Thyroid gland (tissue), 4 donors: ENCODE measurements around the gene TERC. TPM values are rescaled to one million over a fixed set of nuclear protein-coding genes. Genes with fewer than 3 reads are reported as not detected.

Experiments used
- DNase-seq, 2 donors: peaks; one replicate each; pipeline ENCODE4 v3.0.0-alpha.2; 2019
- H3K27ac ChIP-seq, 3 donors: fragments of 200-600 bp; sonication (generic); 1 replicate in 2 of 3; 2 replicates in 1 of 3; pipeline ENCODE4 v1.5.1; 2016 to 2019; ENCODE audit warnings: mild to moderate bottlenecking in 1 of 3, moderate library complexity in 1 of 3
- H3K27me3 ChIP-seq: fragments of 200-600 bp; sonication (generic); one replicate; pipeline ENCODE4 v1.5.1; 2019
- H3K36me3 ChIP-seq, 2 donors: fragments of 200-600 bp; sonication (generic); one replicate each; pipeline ENCODE4 v1.5.1; 2016 to 2019
- H3K4me1 ChIP-seq, 2 donors: fragments of 200-600 bp; sonication (generic); one replicate each; pipeline ENCODE4 v1.5.1; 2017 to 2019
- H3K4me3 ChIP-seq, 3 donors: fragments of 200-600 bp; sonication (generic); replicated peaks in 1 of 3; 1 replicate in 2 of 3; 2 replicates in 1 of 3; pipeline ENCODE4 v1.5.1; 2016; ENCODE audit warnings: mild to moderate bottlenecking in 1 of 3
- H3K9me3 ChIP-seq: fragments of 200-600 bp; sonication (generic); one replicate; pipeline ENCODE4 v1.5.1; 2017
- CTCF ChIP-seq, 6 experiments: fragments of 200-600 bp in 3 of 6; fragments of 450-650 bp in 3 of 6; sonication (generic) in 3 of 6; IDR thresholded peaks; one replicate each; pipeline ENCODE4 v1.5.1; 2016 to 2019; ENCODE audit warnings: antibody characterized with exemption in 6 of 6, mild to moderate bottlenecking in 2 of 6, inconsistent platforms in 1 of 6, moderate library complexity in 1 of 6
- POLR2A ChIP-seq, 2 donors: fragments of 450-650 bp; IDR thresholded peaks; one replicate each; pipeline ENCODE4 v1.6.1; 2017; ENCODE audit warnings: antibody characterized with exemption in 2 of 2, mild to moderate bottlenecking in 2 of 2, moderate library complexity in 1 of 2
- WGBS, 2 donors: methylation state at CpG; one replicate each; pipeline ENCODE4 v1.1.5; 2017; 5-methylcytosine and 5-hydroxymethylcytosine counted together
- intact Hi-C: fragments of 100-400 bp; cut with DNase I; formaldehyde crosslinking; loops from one replicate; pipeline ENCODE4 v1.15.1; 2023
- total RNA-seq, 4 donors: library from RNA; depleted of rRNA; stranded (reverse); fragments of >200 nt; gene quantifications; one replicate each; pipeline ENCODE4 v1.2.3, GENCODE V29; 2016

Gene TERC
- 100 to 1,000 TPM in 3 of 4 donors, 10 to 100 TPM in 1; 83.6 to 291 (median 166) TPM for total RNA-seq

GRCh38 chr3:169764882-169765612 is at the start of gene TERC:
Gene TERC, minus strand, starts transcription at chr3:169765060.
- 5% methylated on average over 41 to 42 of the region's 42 CpGs for WGBS, 2 donors
- intact Hi-C loops = no loop called here
- TF ChIP-seq POLR2A (IDR thresholded peaks at IDR 0.05) (peak; percentile 73 to 95), CTCF (IDR thresholded peaks at IDR 0.05) (no peak)

GRCh38 chr3:169813757-169814517 is 49.1 kb upstream of the TERC start:
- peak; percentile 36 to 37 for DNase-seq
- Histone ChIP-seq H3K4me3 (peak overlapping the region in 1 of 3 donors; percentile 78), H3K36me3 (no peaks in the 10 kb centered on the region), H3K4me1 (peaks cover 5 to 6% of the 10 kb centered on the region in 2 donors), H3K27me3 (no peaks in the 10 kb centered on the region), H3K27ac (no peak overlapping the region), H3K9me3 (no peaks in the 10 kb centered on the region)
- intact Hi-C loops = no loop called here
- TF ChIP-seq CTCF (IDR thresholded peaks at IDR 0.05) (peak in 2 of 6 experiments; percentile 41), POLR2A (IDR thresholded peaks at IDR 0.05) (no peak)
- 65 to 67% methylated on average over 27 of the region's 27 CpGs for WGBS, 2 donors

More at GRCh38 chr3:169764882-169765612, at the start of gene TERC:
- H3K9me3 ChIP-seq = no peaks in the 10 kb centered on the region
- H3K4me1 ChIP-seq = peaks cover 6 to 11% of the 10 kb centered on the region in 2 donors
- H3K36me3 ChIP-seq = no peaks in the 10 kb centered on the region
- H3K4me3 ChIP-seq = peak within 1 kb of the TSS; percentile 30 to 96 (median 75)
- H3K27me3 ChIP-seq = no peaks in the 10 kb centered on the region
- peak; percentile 94 to 96 for DNase-seq
- peak within 1 kb of the TSS; percentile 96 to 99 (median 98) for H3K27ac ChIP-seq

- Histone ChIP-seq H3K4me3 (peak overlapping the region in 1 of 3 donors; percentile 78), H3K36me3 (no peaks in the 10 kb centered on the region), H3K27ac (no peak overlapping the region), H3K4me1 (peaks cover 5 to 6% of the 10 kb centered on the region in 2 donors), H3K27me3 (no peaks in the 10 kb centered on the region), H3K9me3 (no peaks in the 10 kb centered on the region)
- 59 to 63% methylated on average over 8 of the region's 8 CpGs for WGBS, 2 donors
- TF ChIP-seq POLR2A (IDR thresholded peaks at IDR 0.05) (no peak), CTCF (IDR thresholded peaks at IDR 0.05) (no peak)
- intact Hi-C loops = no loop called here
- DNase-seq = no peak
Observed at GRCh38 chr3:169813278-169813677, 48.4 kb upstream of the TERC start.

GRCh38 chr3:169812332-169813235 is 47.7 kb upstream of the TERC start, which contains the start of the genes LRRC34 and LRRIQ4:
Gene LRRC34, minus strand, starts transcription at chr3:169812904. Its CDS starts 356 bp downstream, at chr3:169812548.
Gene LRRIQ4, plus strand, starts transcription at chr3:169812870. Its CDS starts 9,052 bp downstream, at chr3:169821922.
- H3K27me3 ChIP-seq = no peaks in the 10 kb centered on the region
- H3K4me3 ChIP-seq = peak within 1 kb of the TSS; percentile 27 to 85 (median 78)
- H3K9me3 ChIP-seq = no peaks in the 10 kb centered on the region
- DNase-seq = peak; percentile 78 to 80
- no peaks in the 10 kb centered on the region for H3K36me3 ChIP-seq
- TF ChIP-seq POLR2A (IDR thresholded peaks at IDR 0.05) (no peak), CTCF (IDR thresholded peaks at IDR 0.05) (no peak)
- intact Hi-C loops = no loop called here
- peak within 1 kb of the TSS; percentile 26 to 75 (median 61) for H3K27ac ChIP-seq
- H3K4me1 ChIP-seq = peaks cover 5 to 6% of the 10 kb centered on the region in 2 donors
- 11 to 28% methylated on average over 9 to 14 of the region's 56 CpGs for WGBS, 2 donors
